NCI-H1092 (cell line): ENCODE measurements around the gene ONECUT3.

ENCODE experiments used
- DNase-seq: peaks from one replicate; lab custom pipeline; 2025; lab: John Stamatoyannopoulos, UW

Gene ONECUT3

DNA sequence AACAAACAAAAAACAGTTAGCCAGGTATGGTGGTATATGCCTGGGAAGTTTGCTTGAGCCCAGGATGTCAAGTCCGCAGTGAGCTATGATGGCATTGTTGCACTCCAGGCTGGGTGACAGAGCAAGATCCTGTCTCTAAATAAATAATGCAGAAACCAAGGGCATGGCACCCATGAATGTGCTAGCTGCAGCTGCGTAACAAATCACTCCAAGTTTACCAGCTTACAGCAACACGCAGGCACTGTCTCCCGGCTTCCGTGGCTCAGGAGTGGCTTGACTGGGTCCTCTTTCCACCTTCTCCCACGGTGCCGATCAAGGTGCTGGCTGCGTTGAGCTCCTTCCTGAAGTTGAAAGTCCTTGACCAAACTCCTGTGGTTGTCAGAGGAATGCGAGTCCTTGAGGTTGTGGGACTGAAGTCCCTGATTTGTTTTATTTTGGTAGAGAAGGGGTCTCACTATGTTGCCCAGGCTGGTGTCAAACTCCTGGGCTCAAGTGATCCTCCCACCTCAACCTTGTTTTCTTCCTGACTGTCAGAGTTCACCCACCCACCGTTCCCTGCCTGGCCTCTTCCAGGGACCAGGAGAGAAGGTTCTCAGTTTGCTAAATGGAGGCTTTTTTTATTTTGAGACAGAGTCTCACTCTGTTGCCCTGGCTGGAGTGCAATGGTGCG, 13.2 kb upstream of the ONECUT3 start:
- DNase-seq: no peak

DNA sequence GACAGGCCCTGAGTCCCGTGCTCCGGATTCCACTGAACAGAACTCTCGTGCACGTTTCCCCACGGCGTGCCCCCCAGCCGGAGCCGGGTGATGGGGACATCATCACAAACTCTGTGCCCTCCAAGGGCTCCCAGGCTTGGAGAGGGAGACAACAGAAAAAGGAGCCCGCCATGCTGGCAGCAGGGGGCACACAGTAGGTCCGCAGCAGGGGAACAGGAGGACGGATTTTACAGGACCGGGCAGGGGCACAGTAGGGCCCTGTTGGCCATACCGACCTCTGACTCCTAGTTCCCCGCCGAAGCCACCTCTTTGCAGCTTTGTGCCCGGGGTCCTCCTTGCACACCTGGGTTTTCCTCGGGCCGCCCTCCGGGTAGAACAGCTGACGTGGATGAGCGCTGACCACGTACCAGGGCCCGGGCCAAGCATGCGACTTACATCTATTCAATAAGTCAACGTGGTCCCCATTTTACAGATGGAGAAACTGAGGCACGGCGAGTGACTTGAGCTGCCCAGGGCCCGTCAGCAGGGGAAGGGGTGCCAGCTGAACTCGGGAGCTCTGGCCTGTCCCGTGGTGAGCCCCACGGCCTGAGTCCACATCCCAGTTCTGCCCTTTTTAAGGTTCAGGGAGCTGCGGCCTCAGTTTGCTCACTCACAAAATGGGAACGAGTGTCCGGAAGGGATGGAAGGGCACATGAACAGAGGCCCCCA, 10.2 kb upstream of the ONECUT3 start:
- DNase-seq: no peak

GRCh38 chr19:1744133-1744665, 9.1 kb upstream of the ONECUT3 start:
- DNase-seq: no peak

DNA sequence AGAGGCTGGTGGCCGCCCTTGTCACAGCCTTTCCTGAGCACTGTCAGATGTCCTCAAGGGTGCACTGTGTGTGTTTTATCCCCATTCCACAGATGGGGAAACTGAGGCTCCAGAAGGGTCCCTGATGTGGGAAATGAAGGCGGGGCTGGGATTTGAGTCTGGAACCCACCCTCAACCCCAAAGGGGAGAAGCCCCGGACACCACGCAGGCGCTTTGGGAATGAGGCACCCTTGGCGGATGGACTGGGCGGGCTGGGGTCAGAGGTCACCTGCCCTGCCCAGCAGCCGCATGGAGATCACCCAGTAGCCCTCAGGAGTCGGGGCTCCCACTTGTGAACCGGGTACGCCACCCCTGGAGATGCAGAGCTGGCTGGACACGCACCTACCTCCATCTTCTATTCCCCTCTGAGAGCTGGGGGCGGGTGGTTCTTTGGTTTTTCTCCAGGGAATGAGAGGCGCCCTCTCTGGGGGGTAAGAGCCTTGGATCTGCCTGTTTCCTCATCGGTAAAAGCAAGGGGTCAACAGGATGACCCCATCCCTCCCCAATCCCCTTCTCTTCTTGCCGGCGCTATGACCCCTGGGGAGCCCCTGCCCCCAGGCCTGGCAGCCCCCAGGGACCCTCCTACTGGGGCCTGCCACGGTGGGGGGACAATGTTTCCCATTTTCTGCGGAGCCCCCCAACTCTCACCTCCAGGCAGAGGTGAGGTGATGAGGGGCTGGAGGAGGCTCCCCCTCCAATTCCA, 8.3 kb upstream of the ONECUT3 start:
- DNase-seq: no peak

GRCh38 chr19:1745589-1746031, 7.7 kb upstream of the ONECUT3 start:
- DNase-seq: no peak

GRCh38 chr19:1746401-1747284, 6.7 kb upstream of the ONECUT3 start:
- DNase-seq: no peak

DNA sequence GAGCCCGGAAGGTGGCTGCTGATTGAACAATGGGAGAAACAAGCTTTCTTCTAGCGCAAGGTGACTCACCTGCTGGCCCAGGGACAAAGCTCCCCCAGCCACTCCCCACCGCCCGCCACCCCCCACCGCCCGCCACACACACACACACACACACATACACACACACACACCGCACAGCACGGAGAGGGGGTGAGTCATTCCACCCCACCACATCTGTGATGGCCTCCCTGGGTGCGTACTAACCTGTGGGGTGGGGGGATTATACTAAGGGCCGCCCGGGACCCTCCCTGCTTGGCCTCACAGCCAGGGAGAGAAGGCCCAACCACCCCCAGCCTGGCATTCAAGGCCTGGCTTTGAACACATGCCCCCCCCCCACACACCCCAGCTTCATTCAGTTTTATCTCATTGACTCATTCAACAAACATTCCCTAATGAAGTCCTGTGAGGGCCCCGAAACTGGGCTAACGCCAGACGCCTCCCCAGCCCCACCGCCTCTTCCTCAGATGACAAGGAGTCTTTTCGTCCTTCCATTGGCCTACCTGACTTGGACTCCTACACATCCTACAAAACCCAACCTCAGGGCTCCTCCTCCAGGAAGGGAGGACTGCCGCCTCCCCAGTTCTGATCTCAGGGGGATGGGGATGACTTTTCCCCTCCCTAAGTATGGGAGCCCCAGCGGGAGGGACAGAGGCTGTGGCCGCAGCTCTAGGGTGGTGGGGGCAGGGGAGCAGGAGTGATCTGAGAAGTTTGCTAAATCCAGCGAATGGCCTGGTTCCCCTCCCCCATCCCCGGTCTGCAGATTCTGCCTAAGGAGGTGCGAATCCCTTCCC, 5.8 kb upstream of the ONECUT3 start:
- no peak for DNase-seq

- no peak for DNase-seq
Observed at GRCh38 chr19:1748115-1748872, 5.0 kb upstream of the ONECUT3 start.

- DNase-seq: no peak
Observed at GRCh38 chr19:1748873-1749341, 4.4 kb upstream of the ONECUT3 start.

DNA sequence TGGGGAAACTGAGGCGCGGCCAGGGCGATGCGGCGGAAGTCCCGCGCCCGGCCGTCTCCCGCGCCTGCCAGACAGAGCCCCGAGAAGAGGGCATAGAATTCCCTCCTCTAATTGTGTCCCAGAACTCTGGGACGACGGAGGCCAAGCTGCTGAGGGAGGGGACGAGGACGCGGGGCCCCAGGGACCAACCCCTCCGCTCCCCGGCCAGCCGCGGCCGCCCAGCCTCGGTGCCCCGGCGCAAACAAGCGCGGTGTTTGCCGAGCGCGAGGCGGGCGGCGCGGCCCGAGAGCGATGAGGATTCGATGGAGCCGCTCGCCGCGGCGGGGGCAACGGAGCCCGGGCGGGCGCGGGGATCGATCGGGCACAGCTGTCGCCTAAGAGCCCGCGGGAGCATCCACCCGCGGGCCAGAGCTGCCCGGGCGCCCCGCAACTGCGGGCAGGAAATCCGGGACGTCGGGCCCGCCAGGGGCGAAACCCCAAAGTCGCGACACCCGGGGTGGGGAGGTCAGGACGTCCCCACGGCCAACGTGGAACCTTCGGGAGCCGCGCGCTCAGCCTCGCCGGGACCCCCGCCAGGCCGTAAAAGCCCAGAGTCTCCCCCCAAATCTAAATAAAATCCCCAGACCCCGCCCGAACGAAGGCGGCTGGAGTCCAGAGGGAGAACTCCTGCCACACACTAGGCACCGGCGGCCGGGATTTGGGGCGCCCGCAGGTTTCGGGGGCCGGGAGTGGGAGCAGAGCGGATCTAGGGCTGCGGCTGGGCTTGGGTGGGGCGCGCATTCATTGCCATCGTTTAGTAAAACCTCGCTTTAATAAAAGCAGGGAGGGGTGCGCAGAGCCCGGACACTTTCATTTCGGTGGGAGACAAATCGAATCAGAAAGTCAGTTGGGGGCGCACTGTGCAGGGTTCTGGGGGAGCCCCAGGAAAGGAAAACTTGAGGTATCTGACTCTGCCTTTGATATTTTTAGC, 3.6 kb upstream of the ONECUT3 start:
- DNase-seq: no peak

GRCh38 chr19:1750343-1751021, 2.8 kb upstream of the ONECUT3 start:
- no peak for DNase-seq

DNA sequence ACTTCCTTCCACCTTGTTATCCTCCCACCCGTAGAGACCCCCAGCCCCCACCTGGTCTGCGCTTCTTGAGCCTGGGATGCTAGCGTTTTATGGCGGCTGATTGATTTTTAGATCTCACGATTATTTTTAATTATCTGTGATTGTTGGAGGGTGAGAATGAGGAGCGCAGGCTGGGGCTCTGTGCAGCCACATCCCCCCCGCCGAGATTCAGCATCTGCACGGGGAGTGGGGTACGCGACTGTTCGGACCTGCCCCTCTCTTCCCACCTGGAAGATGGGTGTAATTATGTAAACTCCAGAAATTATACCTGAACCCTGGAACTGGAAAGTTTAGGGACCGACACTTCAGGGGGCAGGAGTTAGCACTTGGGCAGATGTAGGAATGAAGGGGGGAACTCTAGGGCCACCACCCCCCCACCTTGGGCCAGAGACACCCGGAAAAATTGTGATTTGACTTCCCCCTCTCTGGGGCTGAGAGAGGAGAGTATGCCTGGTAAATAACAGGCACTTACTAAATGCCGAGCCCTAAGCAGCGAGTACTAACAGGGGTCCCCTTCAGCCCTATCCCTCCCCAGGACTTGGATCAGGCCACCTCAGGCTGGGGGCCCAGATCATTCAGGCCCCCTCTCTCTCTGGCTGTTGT, 1.8 kb upstream of the ONECUT3 start:
- no peak for DNase-seq

GRCh38 chr19:1752009-1752756, 1.1 kb upstream of the ONECUT3 start:
- no peak for DNase-seq

GRCh38 chr19:1754018-1754635, 821 bp downstream of the ONECUT3 start:
- DNase-seq: no peak

GRCh38 chr19:1754636-1755466, 1.5 kb downstream of the ONECUT3 start:
- DNase-seq: no peak
